BE2C (cell line): ENCODE data around the gene GNG12.

Source experiments
- DNase-seq: peaks from one replicate; pipeline ENCODE4 v3.0.0-alpha.2; 2020
- H3K27me3 ChIP-seq: fragments of 250-450 bp; sonication (Bioruptor Pico); 2 replicates; pipeline ENCODE4 v1.5.1; 2020; ENCODE audit warnings: mild to moderate bottlenecking
- H3K36me3 ChIP-seq: fragments of 250-450 bp; sonication (Bioruptor Pico); 2 replicates; pipeline ENCODE4 v1.5.1; 2020; ENCODE audit warnings: mild to moderate bottlenecking
- H3K4me1 ChIP-seq: fragments of 250-450 bp; sonication (Bioruptor Pico); 2 replicates; pipeline ENCODE4 v1.5.1; 2020
- H3K4me3 ChIP-seq: 2 replicates; pipeline ENCODE4 v1.5.1; 2011; ENCODE audit warnings: low read depth, low read length
- H3K9me3 ChIP-seq: fragments of 250-450 bp; sonication (Bioruptor Pico); 2 replicates; pipeline ENCODE4 v1.5.1; 2020
- TF ChIP-seq, protein P1 (sequence below): IDR thresholded peaks from 2 replicates; pipeline ENCODE4 v1.5.1; 2012; ENCODE audit warnings: mild to moderate bottlenecking, low read depth, low read length

The GNG12 gene

DNA sequence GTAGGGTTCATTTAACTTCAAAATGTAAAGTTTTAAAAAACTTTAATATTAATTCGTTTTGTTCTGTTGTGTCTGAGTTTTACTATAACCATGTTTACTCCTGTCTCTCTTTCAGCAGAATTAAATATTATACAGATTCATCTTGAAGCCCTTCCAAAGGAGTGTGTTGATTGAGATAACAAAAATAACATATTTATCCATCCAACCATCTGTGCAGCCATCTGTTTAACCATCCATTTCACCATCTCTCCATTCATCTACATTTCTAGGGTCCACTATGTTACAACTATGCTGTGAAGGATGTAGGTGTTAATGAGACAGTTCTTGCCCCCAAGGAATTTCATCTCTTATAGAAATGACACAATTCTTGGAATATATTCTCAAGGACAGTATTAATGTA is 36.0 kb upstream of the GNG12 start:
- H3K4me3 ChIP-seq, result no peak overlapping the region
- DNase-seq, result no peak
- no peaks in the 10 kb centered on the region for H3K27me3 ChIP-seq
- H3K4me1 ChIP-seq, result no peaks in the 10 kb centered on the region
- no peaks in the 10 kb centered on the region for H3K9me3 ChIP-seq
- no peaks in the 10 kb centered on the region for H3K36me3 ChIP-seq
- TF ChIP-seq, protein P1, sequence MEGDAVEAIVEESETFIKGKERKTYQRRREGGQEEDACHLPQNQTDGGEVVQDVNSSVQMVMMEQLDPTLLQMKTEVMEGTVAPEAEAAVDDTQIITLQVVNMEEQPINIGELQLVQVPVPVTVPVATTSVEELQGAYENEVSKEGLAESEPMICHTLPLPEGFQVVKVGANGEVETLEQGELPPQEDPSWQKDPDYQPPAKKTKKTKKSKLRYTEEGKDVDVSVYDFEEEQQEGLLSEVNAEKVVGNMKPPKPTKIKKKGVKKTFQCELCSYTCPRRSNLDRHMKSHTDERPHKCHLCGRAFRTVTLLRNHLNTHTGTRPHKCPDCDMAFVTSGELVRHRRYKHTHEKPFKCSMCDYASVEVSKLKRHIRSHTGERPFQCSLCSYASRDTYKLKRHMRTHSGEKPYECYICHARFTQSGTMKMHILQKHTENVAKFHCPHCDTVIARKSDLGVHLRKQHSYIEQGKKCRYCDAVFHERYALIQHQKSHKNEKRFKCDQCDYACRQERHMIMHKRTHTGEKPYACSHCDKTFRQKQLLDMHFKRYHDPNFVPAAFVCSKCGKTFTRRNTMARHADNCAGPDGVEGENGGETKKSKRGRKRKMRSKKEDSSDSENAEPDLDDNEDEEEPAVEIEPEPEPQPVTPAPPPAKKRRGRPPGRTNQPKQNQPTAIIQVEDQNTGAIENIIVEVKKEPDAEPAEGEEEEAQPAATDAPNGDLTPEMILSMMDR, result no peak

DNA sequence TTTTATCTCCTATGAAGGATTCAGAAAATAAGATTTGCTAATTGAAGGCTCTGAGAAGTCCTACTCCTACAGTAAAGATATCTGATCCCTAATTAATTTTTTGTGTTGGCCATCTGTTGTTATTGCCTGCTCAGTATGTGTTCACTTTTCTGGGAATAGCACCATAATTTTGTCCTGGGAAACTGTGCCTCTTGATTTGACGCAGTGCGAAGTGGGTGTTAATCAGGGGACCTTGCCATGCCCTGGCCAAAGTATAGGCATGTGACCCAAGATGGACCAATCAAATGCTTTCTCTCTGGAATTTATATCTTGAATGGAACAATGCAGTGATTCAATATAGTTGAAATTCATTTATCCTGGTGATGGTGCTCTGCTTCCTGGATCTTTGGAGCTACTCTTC is 30.4 kb upstream of the GNG12 start:
- Histone ChIP-seq H3K27me3 (no peaks in the 10 kb centered on the region), H3K36me3 (no peaks in the 10 kb centered on the region), H3K4me1 (no peaks in the 10 kb centered on the region), H3K4me3 (no peak overlapping the region), H3K9me3 (no peaks in the 10 kb centered on the region)
- no peak for DNase-seq
- TF ChIP-seq, protein P1, result no peak

DNA sequence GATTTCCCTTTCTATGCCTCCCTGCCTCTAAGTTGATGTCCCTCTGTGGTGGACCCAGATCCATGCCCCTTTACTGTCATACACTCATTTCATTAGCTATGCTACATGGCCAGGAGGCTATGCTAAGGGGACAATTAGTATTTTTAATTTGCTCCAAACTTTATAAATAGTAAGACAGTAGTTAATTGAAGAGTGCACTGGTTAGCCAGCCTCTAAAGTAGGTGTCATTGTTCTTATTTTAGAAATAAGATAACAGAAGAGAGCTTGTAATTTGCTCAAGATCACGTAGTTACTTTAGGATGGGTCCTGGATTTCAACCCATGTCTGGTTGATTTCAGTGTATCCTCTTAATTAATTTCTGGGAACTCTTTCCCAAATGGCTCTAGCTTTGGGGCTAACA is 29.4 kb upstream of the GNG12 start:
- TF ChIP-seq, protein P1, result no peak
- H3K4me1 ChIP-seq, result no peaks in the 10 kb centered on the region
- H3K4me3 ChIP-seq, result no peak overlapping the region
- H3K9me3 ChIP-seq, result no peaks in the 10 kb centered on the region
- H3K36me3 ChIP-seq, result no peaks in the 10 kb centered on the region
- DNase-seq, result no peak
- H3K27me3 ChIP-seq, result no peaks in the 10 kb centered on the region

DNA sequence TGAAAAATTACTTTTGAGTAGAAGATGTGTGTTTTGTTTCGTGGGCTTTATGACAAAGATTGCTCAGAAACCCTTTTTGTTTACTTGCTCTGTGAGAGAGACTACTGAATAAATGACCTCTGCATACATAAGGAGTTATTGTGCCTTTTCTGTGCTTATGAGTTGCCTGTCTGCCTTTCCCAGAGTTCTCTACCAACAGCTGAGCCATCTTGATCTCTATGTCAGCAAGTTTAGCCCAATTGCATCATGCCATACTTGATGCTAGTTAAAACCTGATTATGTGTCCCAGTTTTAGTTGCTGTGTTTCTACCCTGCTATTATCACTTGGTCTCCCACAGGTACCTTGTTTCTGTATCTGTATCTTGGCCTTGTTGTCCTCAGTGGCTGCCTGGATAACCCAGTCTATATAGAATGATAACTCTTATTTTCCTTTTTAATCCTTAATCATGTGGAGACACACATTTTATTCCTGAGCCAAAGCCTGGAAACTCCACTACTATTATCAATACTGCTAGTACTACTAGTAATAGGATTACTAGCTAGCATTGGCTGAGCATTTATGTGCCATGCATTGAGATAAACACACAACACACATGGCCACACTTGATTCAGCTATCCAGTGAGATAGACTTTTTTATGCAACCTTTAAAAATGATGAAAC is 28.7 kb upstream of the GNG12 start:
- Histone ChIP-seq H3K4me3 (no peak overlapping the region), H3K9me3 (no peaks in the 10 kb centered on the region), H3K27me3 (no peaks in the 10 kb centered on the region), H3K36me3 (no peaks in the 10 kb centered on the region), H3K4me1 (no peaks in the 10 kb centered on the region)
- no peak for DNase-seq
- TF ChIP-seq, protein P1, result no peak

DNA sequence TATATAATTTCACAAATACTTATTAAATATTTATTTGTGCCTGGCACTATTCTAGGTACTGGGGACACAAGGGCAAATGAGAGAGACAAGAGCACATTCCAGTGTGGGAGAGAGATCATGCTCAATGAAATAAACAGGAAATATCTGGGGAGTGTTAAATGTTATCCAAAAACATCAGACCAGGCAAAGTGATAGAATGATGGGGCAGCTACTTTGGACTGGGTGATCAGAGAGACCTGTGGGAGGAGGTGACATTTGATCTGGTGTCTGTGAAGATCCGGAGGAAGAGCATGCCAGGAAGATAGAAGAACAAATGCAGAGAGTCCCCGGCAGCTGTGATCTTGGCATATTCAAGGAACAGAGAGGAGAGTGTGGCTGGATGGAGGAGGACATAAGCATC is 27.5 kb upstream of the GNG12 start:
- H3K9me3 ChIP-seq, result no peaks in the 10 kb centered on the region
- H3K4me3 ChIP-seq, result no peak overlapping the region
- H3K27me3 ChIP-seq, result no peaks in the 10 kb centered on the region
- DNase-seq, result no peak
- H3K4me1 ChIP-seq, result no peaks in the 10 kb centered on the region
- no peaks in the 10 kb centered on the region for H3K36me3 ChIP-seq
- TF ChIP-seq, protein P1, result no peak

DNA sequence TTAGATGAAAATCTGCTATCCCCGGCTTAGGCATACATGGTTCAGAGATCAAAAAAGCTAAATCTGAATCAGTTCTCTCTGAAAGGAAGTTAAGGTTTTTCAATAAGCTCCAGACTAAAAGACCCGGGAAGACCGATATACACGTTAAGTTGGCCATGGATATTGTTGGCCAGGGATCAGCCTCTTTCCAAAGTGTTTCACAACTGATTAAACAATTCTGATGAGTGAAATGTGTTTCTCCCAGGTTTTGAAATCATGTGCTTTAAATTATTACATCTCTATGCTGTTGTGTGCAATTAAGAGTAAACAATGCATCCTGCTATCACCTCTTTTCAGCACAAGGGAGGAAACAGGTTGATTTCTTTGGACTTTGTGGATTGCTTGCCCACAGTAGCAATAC is 23.7 kb upstream of the GNG12 start:
- TF ChIP-seq, protein P1, result no peak
- Histone ChIP-seq H3K27me3 (no peaks in the 10 kb centered on the region), H3K4me3 (no peak overlapping the region)

More for the DNA sequence above, 23.7 kb upstream of the GNG12 start:
- no peak for DNase-seq
- Histone ChIP-seq H3K36me3 (no peaks in the 10 kb centered on the region), H3K9me3 (no peaks in the 10 kb centered on the region), H3K4me1 (no peaks in the 10 kb centered on the region)
